MG63 (cell line): ENCODE results near the gene FAM50A. TPM values are rescaled to one million over a fixed set of nuclear protein-coding genes. Genes with fewer than 3 reads are reported as not detected.

ENCODE experiments used
- total RNA-seq: library from RNA; depleted of rRNA; stranded (reverse); fragments of >200 nt; shearing (Covaris generic); gene quantifications from 2 replicates; pipeline ENCODE4 v1.2.3, GENCODE V29; 2014; ENCODE audit warnings: low replicate concordance; rRNA removed

Gene FAM50A
- total RNA-seq, 1 experiment from 2014 or later, result 35.4 TPM

Other genes starting within 250 kb of the FAM50A start
- not detected in 2 replicates for gene OPN1MW2, start 224.4 kb upstream of the FAM50A start, total RNA-seq
- not detected in 2 replicates for gene OPN1MW3, start 186.6 kb upstream of the FAM50A start, total RNA-seq
- not detected in 2 replicates for gene TEX28, start 149.0 kb upstream of the FAM50A start, total RNA-seq
- not detected in 2 replicates for gene TKTL1, start 148.3 kb upstream of the FAM50A start, total RNA-seq
- 1,037 and 1,563 TPM in 2 replicates for gene FLNA, start 69.5 kb upstream of the FAM50A start, total RNA-seq
- gene EMD, start 64.8 kb upstream of the FAM50A start, total RNA-seq, result 48.7 and 62.4 TPM in 2 replicates
- gene RPL10, start 45.8 kb upstream of the FAM50A start, total RNA-seq, result 2,393 and 3,736 TPM in 2 replicates
- gene DNASE1L1, start 34.9 kb upstream of the FAM50A start, total RNA-seq, result 20.0 and 21.9 TPM in 2 replicates
- gene TAFAZZIN, start 32.6 kb upstream of the FAM50A start, total RNA-seq, result 15.1 and 16.2 TPM in 2 replicates
- gene ATP6AP1, start 15.5 kb upstream of the FAM50A start, total RNA-seq, result 53.2 and 62.2 TPM in 2 replicates
- gene GDI1, start 7.0 kb upstream of the FAM50A start, total RNA-seq, result 43.6 and 59.8 TPM in 2 replicates
- gene PLXNA3, start 14.1 kb downstream of the FAM50A start, total RNA-seq, result 0.27 and 5.0 TPM in 2 replicates
- gene LAGE3, start 35.1 kb downstream of the FAM50A start, total RNA-seq, result 20.5 and 25.7 TPM in 2 replicates
- gene UBL4A, start 42.5 kb downstream of the FAM50A start, total RNA-seq, result 51.9 and 101 TPM in 2 replicates
- gene SLC10A3, start 46.5 kb downstream of the FAM50A start, total RNA-seq, result 5.1 and 15.2 TPM in 2 replicates
- 22.3 and 48.2 TPM in 2 replicates for gene FAM3A, start 72.1 kb downstream of the FAM50A start, total RNA-seq
- gene G6PD, start 102.7 kb downstream of the FAM50A start, total RNA-seq, result 50.4 and 61.8 TPM in 2 replicates
- gene IKBKG, start 103.5 kb downstream of the FAM50A start, total RNA-seq, result 18.5 and 31.4 TPM in 2 replicates
- gene CTAG1A, start 141.0 kb downstream of the FAM50A start, total RNA-seq, result not detected in 2 replicates
- not detected in 2 replicates for gene CTAG1B, start 175.1 kb downstream of the FAM50A start, total RNA-seq
- not detected in 2 replicates for gene CTAG2, start 209.4 kb downstream of the FAM50A start, total RNA-seq